Stimulated activated CD8-positive, alpha-beta memory T cell treated with anti-CD3 and anti-CD28 coated beads, Interleukin-12 subunit alpha, Interleukin-12 subunit beta, amount 100 ng/mL, for 1 hour (primary cell): ENCODE results near the gene CLEC4G.
A peak's percentile ranks its signal among the peaks of the same experiment; 100 is the strongest.

Experiments used
- DNase-seq: peaks from one replicate; pipeline ENCODE4 v3.0.0-alpha.2; 2020; ENCODE audit warnings: low read depth

Gene CLEC4G

DNA sequence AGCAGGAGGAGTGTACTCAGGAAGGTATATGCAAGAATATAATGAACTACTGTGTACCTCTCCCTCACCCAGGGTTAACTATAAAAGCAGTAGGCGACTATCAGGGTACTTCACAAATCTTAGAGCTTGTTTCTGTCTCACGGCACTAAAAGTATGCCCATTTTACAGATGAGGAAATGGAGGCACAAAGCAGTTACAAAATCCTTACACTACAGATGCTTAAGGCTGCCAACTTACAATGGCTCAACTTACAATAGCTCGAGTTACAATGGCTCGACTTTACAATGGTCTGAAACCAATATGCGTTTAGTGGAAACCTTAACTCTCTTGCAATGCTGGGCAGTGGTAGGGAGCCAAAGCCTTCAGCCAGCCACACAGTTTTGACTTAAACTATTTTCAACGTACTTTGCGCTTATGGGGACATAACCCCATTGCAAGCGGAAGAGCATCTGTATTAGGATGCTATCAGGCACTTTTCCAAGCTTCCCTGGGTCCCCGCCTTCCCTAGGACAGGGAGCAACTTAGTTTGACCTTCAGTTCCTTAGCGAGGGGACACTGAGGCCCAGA, 34.1 kb downstream of the CLEC4G start:
- DNase-seq: no peak

DNA sequence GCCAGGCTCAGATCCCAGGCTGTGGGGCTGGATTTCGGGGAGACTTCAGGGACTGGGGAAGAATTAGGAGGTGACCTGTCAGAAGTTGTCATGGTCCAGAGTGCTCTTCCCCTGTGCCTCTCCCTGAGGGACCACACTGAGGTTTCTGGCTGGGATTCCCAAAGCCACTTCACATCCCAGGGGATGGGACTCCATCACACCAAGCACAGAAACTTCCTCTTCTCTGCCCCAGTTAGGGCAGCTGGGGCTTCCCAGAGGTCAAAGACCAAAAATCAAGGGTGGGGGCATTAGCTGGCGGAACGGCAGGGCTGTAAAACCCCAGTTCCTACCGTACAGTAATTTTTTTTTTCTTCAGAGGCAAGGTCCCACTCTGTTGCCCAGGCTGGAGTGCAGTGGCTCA, 37.4 kb downstream of the CLEC4G start:
- DNase-seq: no peak

DNA sequence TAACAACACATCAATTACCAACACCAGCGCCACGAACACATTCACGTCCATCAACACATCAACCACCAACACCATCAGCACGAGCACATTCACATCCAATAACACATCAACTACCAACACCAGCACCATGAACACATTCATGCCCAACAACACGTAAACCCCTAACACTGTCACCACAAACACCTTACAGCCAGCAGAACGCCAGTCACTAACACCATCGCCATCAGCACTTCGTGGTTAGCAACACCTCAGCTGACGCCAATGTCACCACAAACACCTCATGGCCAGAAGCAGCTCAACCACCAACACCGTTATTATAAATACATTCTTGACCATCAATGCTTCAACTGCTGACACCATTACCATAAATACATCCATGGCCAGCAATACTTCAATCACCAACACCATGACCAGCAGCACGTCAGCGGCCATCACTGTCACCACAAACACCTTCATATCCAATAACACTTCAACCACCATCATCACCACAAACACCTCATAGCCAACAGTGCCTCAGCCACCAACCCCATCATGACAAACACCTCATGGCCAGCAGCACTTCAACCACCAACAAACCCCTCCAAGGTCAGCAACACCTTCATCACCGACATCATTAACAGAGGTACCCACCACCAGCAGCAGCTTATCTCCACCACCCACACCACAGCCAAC, 39.4 kb downstream of the CLEC4G start:
- no peak for DNase-seq

DNA sequence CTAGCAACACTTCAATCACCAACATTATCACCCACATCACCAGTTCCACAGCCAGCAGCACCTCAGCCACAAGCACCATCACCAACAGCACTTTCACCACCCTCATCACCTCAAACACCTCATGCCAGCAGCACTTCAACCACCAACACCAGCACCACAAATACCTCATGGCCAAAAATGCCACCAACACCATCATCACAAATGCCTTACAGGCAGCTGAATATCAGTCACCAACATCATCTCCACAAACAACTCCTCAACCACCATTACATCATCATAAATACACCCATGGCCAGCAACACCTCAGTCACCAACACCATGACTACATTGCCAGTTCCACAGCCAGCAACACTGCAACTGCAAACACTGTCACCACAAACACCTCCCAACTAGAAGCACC, 40.4 kb downstream of the CLEC4G start:
- DNase-seq: no peak

DNA sequence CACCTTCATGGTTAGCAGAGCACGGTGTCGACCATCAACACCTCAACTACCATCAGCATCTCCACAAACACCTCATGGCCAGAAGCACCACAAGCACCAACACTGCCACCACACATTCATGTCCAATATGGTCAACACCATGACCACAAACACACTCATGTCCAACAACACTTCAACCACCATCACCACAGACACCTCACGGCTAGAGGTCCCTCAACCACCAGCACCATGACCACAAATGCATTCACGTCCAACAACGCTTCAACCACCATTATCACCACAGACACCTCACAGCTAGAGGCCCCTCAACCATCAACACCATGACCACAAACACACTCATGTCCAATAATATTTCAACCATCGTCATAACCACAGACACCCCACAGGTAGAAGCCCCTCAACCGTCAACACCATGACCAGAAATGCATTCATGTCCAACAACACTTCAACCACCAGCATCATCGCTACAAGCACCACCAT, 41.1 kb downstream of the CLEC4G start:
- DNase-seq: no peak

DNA sequence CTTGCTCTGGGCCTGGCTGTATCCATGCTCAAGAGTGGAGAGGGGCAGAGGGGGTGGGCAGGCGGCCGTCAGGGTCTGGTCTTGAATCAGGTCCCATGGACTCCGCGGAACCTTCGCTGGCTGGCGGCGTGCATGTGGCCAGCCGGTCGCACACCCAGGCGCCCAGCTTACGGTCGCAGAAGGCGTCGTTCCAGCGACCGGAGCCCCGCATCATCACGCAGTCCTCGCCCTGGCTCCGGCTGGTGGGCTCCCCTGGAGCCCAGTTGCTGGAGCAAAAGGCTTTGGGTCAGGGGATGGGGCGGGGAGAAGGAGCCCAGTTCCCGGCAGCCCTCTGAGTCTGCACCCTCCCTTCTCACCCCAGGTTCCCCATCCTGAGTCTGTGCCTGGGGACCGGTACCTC, 42.7 kb downstream of the CLEC4G start:
- no peak for DNase-seq

DNA sequence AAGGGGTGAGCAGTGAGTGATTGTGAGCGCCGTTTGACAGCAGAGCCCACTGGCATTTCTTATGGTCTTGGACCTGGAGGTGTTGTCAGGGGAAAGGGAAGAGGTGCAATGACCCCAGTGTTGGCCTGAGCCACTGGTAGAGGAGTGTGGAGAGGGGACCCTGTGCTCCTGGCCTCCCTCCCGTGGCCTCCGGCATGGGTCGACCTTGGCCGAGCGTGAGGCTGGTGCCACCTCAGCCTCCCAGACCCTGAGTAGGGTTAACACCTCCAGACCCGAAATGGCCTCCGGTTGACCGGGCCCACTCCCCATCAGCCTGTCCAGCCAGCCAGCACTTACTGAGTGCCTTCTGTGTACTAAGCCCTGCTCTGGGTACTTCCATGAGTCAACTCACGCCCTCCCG, 44.7 kb downstream of the CLEC4G start:
- no peak for DNase-seq

DNA sequence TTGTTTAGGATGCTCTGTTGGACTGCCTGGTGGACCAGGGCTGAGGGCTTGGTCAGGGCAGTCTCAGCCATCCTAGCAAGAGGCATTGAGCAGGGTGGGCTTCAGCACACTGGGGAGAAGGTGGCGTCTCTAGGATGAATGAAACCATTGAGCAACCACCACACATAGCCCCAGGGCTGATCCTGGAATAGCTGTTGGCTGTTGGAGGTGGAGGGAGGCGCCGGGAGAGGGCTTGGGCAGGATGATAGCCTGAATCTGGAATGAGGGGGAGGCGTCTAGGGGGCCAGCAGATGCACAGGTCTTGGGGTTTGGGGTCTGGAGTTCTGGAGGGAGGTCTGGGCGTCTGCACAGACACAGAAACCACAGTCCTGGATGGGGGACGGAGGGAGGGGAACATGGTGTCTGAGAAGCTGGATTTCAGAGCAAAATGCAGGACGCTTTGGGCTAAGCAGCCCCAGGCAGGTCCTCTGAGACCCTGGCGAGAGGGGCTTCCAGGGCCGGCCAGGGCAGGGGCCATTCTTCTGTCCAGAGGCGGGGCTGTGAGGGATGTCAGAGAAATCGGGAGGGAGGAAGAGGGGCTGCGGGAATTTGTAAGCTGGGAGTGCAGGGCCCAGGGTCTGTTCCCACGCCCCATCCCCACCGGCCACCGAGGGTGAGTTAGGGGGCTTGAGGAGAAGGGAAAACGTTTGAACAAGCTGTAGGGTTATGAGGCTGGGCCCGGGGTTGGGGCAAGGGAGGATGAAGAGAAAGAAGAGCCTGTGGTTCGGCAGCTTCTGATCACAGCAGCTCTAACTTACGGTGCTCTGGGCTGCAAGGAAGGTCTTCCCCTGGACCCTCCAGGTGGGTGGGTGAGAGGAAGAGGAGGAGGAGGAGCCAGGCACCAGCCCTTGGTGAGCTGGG, 46.1 kb downstream of the CLEC4G start:
- DNase-seq: no peak

DNA sequence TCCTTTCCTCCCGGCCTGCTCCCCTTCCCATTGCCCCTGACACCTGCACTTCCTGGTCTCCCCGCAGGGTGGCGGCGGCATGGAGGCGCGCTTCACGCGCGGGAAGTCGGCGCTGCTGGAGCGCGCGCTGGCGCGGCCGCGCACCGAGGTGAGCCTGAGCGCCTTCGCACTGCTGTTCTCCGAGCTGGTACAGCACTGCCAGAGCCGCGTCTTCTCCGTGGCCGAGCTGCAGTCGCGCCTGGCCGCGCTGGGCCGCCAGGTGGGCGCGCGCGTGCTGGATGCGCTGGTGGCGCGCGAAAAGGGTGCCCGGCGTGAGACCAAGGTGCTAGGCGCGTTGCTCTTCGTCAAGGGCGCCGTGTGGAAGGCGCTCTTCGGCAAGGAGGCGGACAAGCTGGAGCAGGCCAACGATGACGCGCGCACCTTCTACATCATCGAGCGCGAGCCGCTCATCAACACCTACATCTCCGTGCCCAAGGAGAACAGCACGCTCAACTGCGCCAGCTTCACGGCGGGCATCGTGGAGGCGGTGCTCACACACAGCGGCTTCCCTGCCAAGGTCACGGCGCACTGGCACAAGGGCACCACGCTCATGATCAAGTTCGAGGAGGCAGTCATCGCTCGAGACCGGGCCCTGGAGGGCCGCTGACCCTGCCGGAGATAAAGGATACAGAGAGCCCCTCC, 49.6 kb downstream of the CLEC4G start:
- DNase-seq: no peak

DNA sequence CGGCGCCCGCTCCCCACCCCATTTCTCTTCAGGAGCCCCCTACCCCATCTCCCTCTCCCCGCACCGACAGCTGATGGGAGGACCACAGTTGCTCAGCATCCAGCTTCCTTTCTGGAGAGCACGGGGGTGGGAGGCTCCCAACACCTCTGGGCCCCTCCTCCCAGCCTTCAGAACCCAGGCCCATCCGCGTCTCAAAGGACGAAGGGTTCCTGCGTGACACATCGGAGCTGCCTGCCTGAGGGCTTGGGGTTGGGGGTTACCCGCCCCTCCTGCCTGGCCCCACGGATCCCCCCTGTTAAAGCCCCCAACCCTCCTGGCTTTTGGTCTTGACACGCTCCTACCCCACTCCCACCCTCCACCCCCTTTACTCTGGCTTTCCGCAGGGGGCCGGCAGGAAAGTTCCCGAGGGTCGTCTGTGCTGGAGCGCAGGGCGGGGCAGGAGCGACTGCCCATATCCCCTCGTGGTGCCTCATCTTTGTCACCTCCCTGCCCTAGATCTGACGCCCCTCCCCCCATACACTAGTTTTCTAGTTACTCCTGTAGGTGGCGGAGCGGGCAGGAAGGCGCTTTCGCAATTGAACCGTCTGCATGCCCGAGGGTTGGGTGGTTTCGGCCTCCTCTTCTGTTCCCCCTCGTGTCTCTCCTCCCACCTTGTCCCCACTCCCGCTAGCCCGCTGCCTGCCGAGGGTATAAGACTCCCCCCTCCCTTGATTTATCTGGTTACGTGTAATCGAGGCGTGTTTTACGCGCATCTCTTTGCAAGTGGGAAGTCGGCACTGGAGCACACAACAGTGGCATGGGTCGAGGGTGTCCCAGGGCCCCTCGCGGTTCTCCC, 50.4 kb downstream of the CLEC4G start:
- DNase-seq: peak; percentile 73

DNA sequence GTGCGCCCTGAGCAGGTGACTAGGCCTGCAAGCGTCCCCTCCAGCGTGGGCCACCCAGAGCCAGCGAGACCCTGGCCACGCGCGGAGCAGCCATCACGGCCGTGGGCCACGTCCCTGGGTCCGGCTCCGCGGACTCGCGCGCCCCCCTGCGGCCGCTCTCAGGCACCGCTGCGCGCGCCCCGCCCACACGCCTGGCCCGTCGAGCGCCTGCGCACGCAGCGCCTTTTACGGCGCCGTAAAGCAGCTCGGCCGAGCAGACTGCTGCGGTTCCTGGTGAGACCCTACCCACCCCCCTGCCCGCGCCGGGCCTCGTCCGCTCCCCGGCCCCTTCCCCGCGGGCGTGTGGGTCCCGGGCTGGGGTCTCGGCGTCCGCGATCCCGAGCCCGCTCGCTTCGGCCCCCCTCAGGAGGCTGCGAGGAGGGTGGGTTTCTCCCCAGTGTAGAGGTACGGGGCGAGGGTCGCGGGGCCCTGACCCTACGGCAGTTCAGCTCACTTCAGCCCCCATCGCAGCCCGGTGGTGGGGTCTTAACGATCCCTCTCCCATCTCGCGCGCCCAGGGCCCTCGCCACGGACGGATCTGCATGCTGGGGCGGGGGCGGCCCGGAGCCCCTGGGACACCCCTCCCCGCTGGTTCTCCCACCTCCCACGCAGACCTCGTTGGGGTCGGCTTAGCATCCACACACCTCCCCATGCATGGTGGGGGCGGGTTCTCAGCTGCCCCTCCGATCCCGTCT, 51.1 kb downstream of the CLEC4G start, which contains the start of gene TRAPPC5:
TRAPPC5 (plus strand) TSS at position 228 of the 734 bp plus-strand sequence. CDS start 1,421 bp downstream, outside the sequence.
- peak; percentile 68 for DNase-seq

DNA sequence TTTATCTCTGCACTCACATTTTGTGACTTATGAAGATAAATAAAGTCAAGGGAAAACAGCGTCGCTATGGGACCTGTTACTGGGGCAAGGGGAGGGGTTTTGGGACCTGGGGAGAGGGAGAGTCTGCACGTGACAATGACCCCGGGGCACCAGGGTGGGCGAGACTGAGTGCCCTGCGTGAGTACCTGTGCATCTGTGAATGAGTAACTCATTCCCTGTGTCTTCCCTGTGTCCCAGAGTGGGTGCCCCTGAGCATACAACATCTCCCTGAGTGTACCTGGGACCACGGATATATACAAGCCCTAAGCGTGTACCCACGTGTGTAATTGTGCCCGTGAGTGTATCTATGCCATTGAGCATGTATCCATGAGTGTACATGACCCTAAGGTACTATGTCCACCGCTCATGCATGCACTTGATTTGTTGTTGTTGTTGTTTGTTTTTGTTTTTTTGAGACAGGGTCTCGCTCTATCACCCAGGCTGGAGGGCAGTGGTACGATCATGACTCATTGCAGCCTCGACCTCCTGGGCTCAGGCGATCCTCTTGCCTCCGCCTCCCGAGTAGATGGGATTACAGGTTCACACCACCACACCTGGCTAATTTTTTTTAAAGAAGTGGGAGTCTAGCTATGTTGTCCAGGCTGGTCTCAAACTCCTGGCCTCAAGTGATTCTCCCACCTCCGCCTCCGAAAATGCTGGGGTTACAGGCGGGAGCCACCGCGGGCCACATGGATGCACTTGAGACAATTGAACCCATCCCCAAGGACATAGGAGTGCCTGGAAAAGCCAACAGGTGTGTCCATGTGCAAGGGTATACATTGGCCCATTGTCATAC, 51.9 kb downstream of the CLEC4G start:
- DNase-seq: no peak

DNA sequence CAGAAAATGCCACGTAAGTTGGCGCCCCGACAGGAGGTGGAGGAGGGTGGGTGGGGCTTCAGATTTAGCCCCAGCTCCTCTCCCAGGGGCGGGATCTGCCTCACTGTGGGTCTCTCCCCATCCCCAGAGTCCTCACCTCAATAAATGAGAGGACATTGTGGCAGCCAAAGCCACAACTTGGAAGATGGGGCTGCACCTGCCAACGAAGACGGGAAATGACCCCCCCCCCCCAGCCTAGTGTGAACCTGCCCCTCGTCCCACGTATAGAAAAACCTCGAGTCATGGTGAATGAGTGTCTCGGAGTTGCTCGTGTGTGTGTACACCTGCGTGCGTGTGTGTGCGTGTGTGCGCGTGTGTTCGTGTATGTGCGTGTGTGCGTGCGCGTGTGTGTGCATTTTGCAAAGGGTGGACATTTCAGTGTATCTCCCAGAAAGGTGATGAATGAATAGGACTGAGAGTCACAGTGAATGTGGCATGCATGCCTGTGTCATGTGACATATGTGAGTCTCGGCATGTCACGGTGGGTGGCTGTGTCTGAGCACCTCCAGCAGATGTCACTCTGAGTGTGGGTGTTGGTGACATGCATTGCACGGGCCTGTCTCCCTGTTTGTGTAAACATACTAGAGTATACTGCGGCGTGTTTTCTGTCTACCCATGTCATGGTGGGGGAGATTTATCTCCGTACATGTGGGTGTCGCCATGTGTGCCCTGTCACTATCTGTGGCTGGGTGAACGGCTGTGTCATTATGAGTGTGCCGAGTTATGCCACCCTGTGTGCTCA, 52.7 kb downstream of the CLEC4G start:
- peak; percentile 50 for DNase-seq
